GM12875 (cell line): ENCODE measurements around the gene APOBEC3B.
"Not testable (repeated sequence)": the region's sequence is repeated elsewhere in the genome, so short reads cannot be mapped to it uniquely, and the experiment has no call there.

Source experiments
- H3K4me3 ChIP-seq: one replicate; pipeline ENCODE4 v1.5.1; 2011; ENCODE audit warnings: low read depth, low read length, control low read depth
- TF ChIP-seq, protein P1 (sequence below): IDR thresholded peaks from 2 replicates; pipeline ENCODE4 v1.5.1; 2011; ENCODE audit warnings: low read depth, mild to moderate bottlenecking, control low read depth, inconsistent platforms, low read length, moderate library complexity, borderline replicate concordance; ENCODE audit not compliant: insufficient read depth

APOBEC3B gene

DNA sequence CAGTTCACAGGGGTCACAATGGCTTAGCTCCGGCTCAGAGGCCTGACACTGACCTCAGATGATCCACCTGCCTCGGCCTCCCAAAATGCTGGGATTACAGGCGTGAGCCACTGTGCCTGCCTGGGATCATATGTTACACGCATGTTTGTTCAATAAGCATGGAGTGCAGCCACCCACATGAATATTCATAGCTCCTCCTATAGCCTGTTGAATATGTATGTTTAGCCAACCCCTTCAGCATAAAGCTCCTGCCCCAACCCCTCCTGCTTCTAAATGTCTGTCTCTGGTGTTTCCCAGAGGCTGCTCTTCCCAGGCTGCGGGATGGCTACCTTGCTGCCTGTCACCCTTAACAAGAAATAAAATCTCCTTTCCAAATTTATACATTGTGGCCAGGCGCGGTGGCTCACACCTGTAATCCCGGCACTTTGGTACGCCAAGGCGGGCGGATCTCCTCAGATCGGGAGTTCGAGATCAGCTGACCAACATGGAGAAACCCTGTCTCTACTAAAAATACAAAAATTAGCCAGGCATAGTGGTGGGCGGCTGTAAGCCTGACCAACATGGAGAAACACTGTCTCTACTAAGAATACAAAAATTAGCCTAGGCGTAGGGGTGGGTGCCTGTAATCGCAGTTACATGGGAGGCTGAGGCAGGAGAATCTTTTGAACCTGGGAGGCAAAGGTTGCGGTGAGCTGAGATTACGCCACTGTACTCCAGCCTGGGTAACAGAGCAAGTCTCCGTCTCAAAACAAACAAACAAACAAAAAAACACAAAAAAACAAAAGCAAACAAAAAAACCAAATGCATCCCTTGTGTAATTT, 57.4 kb downstream of the APOBEC3B start:
- TF ChIP-seq, protein P1, sequence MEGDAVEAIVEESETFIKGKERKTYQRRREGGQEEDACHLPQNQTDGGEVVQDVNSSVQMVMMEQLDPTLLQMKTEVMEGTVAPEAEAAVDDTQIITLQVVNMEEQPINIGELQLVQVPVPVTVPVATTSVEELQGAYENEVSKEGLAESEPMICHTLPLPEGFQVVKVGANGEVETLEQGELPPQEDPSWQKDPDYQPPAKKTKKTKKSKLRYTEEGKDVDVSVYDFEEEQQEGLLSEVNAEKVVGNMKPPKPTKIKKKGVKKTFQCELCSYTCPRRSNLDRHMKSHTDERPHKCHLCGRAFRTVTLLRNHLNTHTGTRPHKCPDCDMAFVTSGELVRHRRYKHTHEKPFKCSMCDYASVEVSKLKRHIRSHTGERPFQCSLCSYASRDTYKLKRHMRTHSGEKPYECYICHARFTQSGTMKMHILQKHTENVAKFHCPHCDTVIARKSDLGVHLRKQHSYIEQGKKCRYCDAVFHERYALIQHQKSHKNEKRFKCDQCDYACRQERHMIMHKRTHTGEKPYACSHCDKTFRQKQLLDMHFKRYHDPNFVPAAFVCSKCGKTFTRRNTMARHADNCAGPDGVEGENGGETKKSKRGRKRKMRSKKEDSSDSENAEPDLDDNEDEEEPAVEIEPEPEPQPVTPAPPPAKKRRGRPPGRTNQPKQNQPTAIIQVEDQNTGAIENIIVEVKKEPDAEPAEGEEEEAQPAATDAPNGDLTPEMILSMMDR, result no peak
- no peak overlapping the region for H3K4me3 ChIP-seq

DNA sequence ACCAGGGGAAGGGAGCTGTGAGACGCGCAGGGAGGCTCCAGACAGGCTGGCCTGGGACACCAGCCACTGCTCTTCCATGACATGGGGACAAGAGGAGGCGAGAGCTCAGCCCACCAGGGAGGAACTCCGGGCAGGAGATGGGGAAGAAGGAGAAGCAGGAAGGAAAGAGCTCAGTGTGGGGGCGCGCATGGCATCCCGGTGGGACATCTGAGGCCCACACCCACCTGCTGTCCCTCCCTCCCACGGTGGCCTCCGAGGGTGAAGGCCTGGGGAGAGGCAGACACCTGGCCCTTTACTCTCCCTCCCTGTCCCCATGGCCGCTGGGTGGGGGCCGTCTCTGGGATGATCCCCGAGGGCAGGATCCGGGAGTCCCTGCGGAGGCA, 58.0 kb downstream of the APOBEC3B start:
- H3K4me3 ChIP-seq, result not testable (repeated sequence)

DNA sequence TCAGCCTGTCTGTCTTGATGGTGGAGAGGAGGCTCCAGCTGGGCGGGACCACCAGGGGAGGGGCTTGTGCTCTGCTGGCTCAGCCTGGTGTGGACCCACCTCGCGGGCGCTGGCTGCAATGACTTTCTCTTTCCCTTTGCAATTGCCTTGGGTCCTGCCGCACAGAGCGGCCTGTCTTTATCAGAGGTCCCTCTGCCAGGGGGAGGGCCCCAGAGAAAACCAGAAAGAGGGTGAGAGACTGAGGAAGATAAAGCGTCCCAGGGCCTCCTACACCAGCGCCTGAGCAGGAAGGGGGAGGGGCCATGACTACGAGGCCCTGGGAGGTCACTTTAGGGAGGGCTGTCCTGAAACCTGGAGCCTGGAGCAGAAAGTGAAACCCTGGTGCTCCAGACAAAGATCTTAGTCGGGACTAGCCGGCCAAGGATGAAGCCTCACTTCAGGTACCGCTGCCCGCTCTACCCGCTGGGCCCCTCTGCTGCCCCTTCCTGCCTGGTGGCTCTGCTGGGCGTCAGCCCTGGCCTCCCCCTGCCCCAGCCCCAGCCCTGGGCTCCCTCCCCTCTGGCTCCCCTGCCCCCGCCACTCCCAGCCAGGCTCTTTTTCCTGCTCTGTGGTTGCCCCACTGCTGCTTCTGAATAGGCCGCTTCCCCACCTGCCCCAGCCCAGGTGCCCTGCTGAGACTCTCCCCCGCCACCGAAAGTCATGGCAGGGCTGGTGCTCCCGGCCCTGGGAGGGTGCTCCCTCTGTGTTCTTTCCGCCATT, 58.6 kb downstream of the APOBEC3B start, which contains the start of gene APOBEC3F:
Gene APOBEC3F, plus strand, starts transcription at position 327 of the 759 bp plus-strand sequence. Its CDS starts 97 bp downstream, at position 424.
- H3K4me3 ChIP-seq, result peak within 1 kb of the TSS; percentile 69

DNA sequence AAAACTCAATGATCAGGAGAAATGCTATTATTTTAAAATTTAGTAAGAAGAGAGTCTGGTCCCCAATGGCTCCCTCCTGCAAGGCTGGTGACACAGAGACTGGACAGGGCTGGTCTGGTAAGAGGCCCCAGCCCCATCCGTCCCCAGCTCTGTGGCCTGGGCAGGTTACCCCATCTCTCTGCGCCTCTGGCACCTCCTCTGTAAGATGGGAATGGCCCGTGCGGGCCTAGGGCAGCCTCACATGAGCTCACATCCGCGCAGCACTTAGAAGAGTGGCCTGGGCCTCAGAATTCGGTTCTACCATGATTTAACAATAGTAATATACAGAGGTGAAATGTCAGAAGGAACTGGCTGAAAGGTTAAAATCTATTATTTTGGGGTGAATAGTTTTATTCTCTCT, 59.8 kb downstream of the APOBEC3B start:
- TF ChIP-seq, protein P1, result no peak
- peak overlapping the region; percentile 10 for H3K4me3 ChIP-seq
